GM21717 (cell line): Measurements from ENCODE around the gene RPL36A.
A peak's percentile ranks its signal among the peaks of the same experiment; 100 is the strongest.

ENCODE experiments used
- ATAC-seq: cut with Tn5 transposase; IDR thresholded peaks from one replicate; pipeline ENCODE4 v1.9.1; 2021; ENCODE audit warnings: mild to moderate bottlenecking, moderate library complexity; ENCODE audit not compliant: unreplicated experiment

The RPL36A gene

GRCh38 chrX:101430457-101431078 is 39.8 kb downstream of the RPL36A start:
- ATAC-seq = peak; percentile 96

- ATAC-seq = no peak
Measured at GRCh38 chrX:101442085-101442484, 51.3 kb downstream of the RPL36A start.
